ENCODE measurements around the gene ATF6B.

ATF6B gene

GRCh38 chr6:32127717-32128592, at the start of gene ATF6B:
ATF6B (minus strand) TSS chr6:32128246; CDS start chr6:32128207, 39 bp downstream.
- peak; percentile 98 for DNase-seq

- peak; percentile 71 for DNase-seq
Measured at GRCh38 chr6:32177183-32177787, 49.2 kb upstream of the ATF6B start.

DNA sequence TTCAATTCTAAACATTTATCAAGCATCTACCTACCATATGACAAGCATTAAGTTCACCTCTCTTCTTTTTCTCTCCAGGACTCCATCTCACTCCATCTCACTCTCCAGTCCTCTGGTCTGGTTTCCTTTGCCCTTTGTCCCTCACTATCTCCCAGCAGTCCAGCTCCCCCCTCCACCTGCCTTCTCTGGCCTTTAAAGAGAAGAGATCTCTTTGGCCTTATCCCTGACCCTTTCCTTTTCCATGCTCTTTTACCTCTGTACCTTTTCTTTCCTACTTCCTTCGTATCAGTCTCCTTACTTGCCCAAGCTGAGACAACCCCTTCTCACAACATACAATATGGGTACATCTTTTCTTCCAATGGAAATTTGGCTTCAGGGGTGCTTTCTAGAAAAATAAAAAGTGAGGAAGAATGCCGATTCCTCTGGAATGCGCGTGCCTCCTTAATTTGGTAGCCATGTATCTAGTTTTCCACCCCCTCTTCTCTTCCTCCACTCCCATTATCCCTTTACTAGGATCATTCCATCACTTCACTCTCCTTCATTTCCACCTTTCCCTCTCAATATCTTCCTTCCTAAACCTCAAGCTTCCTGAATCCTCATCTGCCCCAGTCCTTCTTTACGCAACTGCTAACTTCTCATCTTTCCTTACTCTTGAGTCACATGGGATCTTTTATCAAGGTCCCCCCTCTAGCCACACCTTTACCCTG, 48.6 kb upstream of the ATF6B start:
- no peak for DNase-seq

DNA sequence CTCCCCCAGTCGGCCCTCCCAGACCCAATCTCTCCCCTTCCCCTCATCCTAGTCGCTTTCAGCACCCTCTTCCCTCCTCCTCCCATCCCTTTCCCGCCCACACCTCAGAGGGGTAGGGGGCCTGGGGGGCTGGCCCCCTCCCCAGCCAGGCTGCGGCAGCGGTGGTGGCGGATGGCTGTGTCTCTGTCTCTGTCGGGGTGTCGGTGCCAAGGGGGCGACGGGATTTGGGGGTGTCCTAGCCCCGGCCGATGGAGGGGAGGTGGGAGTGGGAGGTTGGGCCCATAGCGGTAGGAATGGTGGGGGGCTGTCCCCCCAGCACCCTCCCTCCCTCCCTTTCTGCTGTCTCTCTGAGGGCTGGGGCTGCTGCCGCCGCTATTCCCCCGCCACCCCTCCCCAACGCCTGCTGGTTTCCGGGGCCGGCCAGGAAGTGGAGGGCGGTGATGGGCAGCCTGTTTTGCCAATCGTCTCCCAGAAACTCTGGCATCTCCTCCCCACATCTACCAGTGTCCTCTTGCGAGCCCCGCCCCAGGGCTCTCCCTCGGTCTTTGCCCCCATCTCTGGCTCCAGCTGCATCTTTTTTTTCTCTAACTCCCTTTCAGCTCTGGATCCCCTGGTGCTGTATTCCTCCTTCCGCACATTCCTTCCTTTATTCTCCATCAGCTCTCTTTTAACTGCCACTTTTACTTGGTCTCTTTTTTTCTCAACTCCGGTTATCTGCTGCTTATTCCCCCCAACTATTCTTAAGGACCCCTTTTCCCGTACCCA, 47.8 kb upstream of the ATF6B start, which contains the start of gene AGPAT1:
Gene AGPAT1 (minus strand): TSS at position 374 of the 765 bp plus-strand sequence. CDS start 4,588 bp downstream, outside the sequence.
- peak; percentile 91 for DNase-seq

- no peak for DNase-seq
Measured at GRCh38 chr6:32175322-32175710, 47.3 kb upstream of the ATF6B start.

- no peak for DNase-seq
Measured at GRCh38 chr6:32174416-32174815, 46.4 kb upstream of the ATF6B start.

GRCh38 chr6:32173051-32173727, 45.1 kb upstream of the ATF6B start:
- no peak for DNase-seq

DNA sequence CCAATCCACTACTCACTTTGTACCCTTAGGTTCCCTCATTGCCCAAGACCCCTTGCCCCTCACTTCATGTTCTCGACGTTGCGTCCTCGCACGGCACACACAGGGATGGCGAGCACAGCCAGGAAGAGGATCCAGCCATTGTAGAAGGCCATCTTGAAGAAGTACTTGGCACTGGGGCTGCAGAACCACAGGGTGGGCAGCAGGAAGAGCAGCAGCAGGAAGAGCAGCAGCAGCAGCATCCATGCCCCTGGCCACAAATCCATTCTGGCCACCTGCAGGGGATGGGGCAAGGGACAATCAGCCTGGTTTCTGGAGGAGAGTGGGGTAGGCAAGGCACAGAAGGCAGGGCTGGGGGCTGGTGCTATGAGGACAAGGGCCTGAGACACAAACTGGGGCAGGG, 43.2 kb upstream of the ATF6B start:
- DNase-seq, result no peak

DNA sequence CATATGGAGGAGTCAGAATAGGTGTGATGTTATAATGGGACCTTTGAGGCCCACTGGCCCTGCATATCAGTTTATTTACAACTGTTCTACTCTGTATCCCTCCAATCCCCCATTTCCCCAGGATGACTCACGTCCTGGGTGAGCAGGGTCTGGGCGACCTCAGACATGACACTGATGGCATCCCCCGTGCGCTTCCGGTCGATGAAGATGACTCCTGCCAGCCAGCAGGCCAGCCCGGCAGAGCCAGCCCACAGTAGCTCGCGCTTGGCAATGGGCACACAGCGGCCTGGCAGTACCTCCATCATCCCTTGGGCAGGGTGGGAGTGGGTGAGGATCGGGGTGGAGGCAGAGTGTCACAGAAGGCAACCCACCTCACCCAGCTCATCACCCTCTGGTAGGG, 42.2 kb upstream of the ATF6B start:
- DNase-seq, result no peak

DNA sequence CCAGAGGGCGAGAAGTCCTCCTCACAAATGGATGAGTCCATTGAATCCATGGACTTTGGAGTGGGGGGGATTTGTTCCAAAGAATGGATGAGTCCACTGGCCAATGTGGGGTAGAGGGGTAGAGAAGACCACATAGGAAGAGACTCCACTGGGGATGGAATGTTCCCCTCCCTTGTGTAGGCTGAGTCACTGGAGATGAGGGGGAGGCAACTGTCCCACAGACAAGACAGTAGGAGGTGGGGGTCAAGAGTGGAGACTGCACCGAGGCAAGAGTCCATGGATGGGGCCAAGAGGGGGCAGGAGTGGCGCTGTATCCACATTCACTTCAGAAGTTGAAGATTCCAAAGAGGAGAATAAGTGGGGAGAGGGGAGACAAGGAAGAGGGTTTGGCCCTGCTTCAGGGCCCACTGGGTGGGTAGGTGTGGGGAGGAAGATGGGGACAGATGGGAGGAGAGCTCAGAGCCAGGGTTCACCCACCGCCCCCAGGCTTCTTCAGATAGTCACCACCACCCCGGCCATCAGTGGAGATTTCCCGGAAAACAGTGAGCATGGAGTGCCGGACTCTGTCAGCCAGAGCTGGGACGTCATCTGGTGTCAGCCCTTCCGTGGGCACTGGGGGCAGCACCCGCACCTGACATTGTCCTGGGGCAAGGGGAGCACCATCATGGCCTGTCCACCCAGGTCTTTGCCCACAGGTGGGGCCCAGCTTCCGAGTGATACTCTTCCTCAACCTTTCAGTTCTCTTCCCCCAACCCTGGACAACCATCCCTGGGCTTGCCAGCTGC, 41.0 kb upstream of the ATF6B start:
- DNase-seq, result no peak

GRCh38 chr6:32168350-32168749, 40.3 kb upstream of the ATF6B start:
- DNase-seq, result no peak

- no peak for DNase-seq
Measured at GRCh38 chr6:32167761-32168262, 39.8 kb upstream of the ATF6B start.

DNA sequence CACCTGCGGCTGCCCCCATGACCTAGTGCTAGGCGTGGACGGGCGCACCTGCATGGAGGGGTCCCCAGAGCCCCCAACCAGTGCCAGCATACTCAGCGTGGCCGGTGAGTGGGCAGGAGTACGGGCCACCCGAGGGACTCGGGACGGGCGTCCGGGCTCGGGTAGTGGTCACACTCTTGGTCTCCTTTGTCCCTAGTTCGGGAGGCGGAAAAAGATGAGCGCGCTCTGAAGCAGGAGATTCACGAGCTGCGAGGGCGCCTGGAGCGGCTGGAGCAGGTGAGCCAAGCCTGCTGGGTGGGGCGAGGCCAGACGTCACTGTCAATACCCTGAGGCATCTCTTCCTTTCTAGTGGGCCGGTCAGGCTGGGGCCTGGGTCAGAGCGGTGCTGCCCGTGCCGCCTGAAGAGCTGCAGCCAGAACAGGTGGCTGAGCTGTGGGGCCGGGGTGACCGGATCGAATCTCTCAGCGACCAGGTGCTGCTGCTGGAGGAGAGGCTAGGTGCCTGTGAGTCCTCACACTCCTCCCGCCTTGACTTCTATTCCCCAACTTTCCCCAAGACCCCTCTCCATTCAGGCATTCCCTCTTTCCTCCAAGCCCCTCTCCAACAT, 39.2 kb upstream of the ATF6B start:
- DNase-seq, result no peak

GRCh38 chr6:32166411-32167061, 38.5 kb upstream of the ATF6B start:
- DNase-seq, result no peak

GRCh38 chr6:32164295-32164694, 36.2 kb upstream of the ATF6B start, which contains the start of gene EGFL8:
EGFL8 (plus strand) TSS chr6:32164595; CDS start chr6:32166166, 1,571 bp downstream.
- no peak for DNase-seq

DNA sequence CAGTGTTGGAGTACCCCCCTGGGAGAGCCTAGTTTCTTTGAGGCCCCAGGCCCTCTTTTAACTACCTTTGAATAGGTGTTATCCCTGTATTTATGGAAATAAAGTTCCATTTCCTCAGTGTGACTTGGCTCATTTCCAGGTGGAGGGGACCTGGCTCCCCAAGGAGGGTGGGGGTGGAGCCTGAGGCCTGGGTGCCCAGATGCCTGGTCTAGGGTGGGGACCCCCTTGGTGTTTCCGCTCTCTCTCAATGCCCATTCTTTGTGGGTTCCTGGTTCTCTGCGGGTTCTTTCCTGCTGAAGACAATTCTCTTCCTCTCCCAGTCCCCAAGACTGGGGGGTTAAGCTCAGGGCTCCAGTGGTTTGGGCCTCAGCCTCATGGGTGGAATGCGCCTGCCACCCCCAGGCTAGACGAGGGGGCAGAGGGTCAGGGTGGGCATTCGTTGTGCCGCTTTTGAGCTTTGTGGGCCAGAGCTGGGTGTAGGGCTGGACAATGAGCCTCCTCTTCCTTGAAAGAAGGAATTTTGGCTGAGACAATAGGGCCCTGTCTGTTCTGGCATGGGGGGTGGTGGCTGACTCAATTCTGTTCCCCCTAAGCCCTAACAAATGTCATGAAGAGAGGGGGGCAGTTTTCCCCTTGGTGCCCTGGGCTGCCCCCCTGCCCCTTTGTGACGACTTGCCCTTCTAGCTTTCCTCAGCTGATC, 35.7 kb upstream of the ATF6B start:
- DNase-seq, result no peak

GRCh38 chr6:32158052-32158451, 30.0 kb upstream of the ATF6B start:
- DNase-seq, result no peak

DNA sequence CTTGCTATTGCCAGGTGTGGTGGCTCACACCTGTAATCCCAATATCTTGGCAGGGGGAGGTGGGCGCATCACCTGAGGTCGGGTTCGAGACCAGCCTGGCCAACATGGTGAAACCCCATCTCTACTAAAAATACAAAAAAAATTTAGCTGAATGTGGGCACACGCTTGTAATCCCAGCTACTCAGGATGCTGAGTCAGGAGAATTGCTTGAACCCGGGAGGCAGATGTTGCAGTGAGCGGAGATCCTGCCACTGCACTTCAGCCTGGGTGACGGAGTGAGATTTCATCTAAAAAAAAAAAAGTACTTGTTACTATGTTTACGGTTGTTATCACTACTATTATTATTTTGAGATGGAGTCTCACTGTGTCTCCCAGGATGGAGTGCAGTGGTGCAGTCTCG, 28.8 kb upstream of the ATF6B start:
- no peak for DNase-seq

- peak; percentile 51 for DNase-seq
Measured at GRCh38 chr6:32154514-32155161, 26.6 kb upstream of the ATF6B start.

All from NCI-H774 (cell line).